HCT116 (cell line): Measurements from ENCODE around the gene OR4D5. TPM values are rescaled to one million over a fixed set of nuclear protein-coding genes. Genes with fewer than 3 reads are reported as not detected.

Source experiments
- ATAC-seq: fragments of 200-7000 bp; cut with Tn5 transposase; 2 replicates; pipeline ENCODE4 v1.9.1; 2020; ENCODE audit warnings: mild to moderate bottlenecking, moderate library complexity
- BruUV-seq: library from RNA; stranded (reverse); fragments of 400-500 nt; replicated peaks from 2 replicates; lab custom pipeline; 2021; lab: Mats Ljungman, UMichigan
- CTCF ChIA-PET: fragments of 300-600 bp; sonication (Branson Sonifier 250); formaldehyde crosslinking; loops from one replicate; lab custom pipeline; 2021; ENCODE audit warnings: antibody characterized with exemption; lab: Charles Lee
- POLR2A ChIA-PET: fragments of 300-600, 350-600 bp; sonication (Branson Sonifier 250); formaldehyde crosslinking; loops from one replicate; lab custom pipeline; 2021; ENCODE audit warnings: antibody characterized with exemption; lab: Charles Lee
- RAD21 ChIA-PET, 2 experiments: fragments of 300-600 bp; sonication (Branson Sonifier 250); formaldehyde crosslinking; loops; one replicate each; lab custom pipeline; 2023; ENCODE audit warnings: low total read pairs in 2 of 2; ENCODE audit not compliant: uncharacterized antibody in 2 of 2, unreplicated experiment in 2 of 2, low non-redundant PET in 1 of 2; lab: Charles Lee
- DNase-seq: peaks from one replicate; pipeline ENCODE4 v3.0.0-alpha.2; 2010; ENCODE audit warnings: low read depth, low spot score
- H2AFZ ChIP-seq: fragments of 200-600 bp; shearing (Covaris generic), sonication (generic); 2 replicates; pipeline ENCODE4 v1.6.1; 2017; ENCODE audit warnings: low read depth, mixed run types, mixed read lengths, antibody characterized with exemption, low read length; ENCODE audit not compliant: poor library complexity, severe bottlenecking
- H3K27ac ChIP-seq: 2 replicates; pipeline ENCODE4 v1.5.1; 2012; ENCODE audit warnings: low read depth, low read length
- H3K27me3 ChIP-seq: fragments of 200-600 bp; sonication (generic); 2 replicates; pipeline ENCODE4 v1.6.1; 2016; ENCODE audit warnings: mixed run types, low read length, mixed read lengths; ENCODE audit not compliant: insufficient read depth
- H3K36me3 ChIP-seq, 2 experiments: fragments of 200-500 bp in 1 of 2; fragments of 200-600 bp in 1 of 2; sonication (Bioruptor generic) in 1 of 2; sonication (generic) in 1 of 2; 2 replicates each; pipeline versions ENCODE4 v1.5.1 to v1.6.1; 2014 to 2016; ENCODE audit warnings: low read length in 2 of 2, inconsistent platforms in 1 of 2, mixed read lengths in 1 of 2, mixed run types in 1 of 2; ENCODE audit not compliant: insufficient read depth in 2 of 2, control insufficient read depth in 1 of 2
- H3K4me1 ChIP-seq, 2 experiments: fragments of 200-600 bp in 1 of 2; sonication (generic) in 1 of 2; 2 replicates each; pipeline versions ENCODE4 v1.5.1 to v1.6.1; 2012 to 2017; ENCODE audit warnings: low read length in 2 of 2, inconsistent platforms in 1 of 2, mild to moderate bottlenecking in 1 of 2, mixed read lengths in 1 of 2, mixed run types in 1 of 2, moderate library complexity in 1 of 2; ENCODE audit not compliant: insufficient read depth in 2 of 2, control insufficient read depth in 1 of 2
- H3K4me2 ChIP-seq: fragments of 200-600 bp; sonication (generic); 2 replicates; pipeline ENCODE4 v1.6.1; 2017; ENCODE audit warnings: mixed run types, low read length, mixed read lengths
- H3K4me3 ChIP-seq, 2 experiments: fragments of 200-600 bp in 1 of 2; sonication (generic) in 1 of 2; replicated peaks in 1 of 2; 2 replicates each; pipeline ENCODE4 v1.5.1; 2011 to 2016; ENCODE audit warnings: low read length in 2 of 2, control low read depth in 1 of 2, low read depth in 1 of 2, mild to moderate bottlenecking in 1 of 2, mixed read lengths in 1 of 2, mixed run types in 1 of 2
- H3K79me2 ChIP-seq: fragments of 200-600 bp; sonication (generic); 2 replicates; pipeline ENCODE4 v1.6.1; 2017; ENCODE audit warnings: mild to moderate bottlenecking, mixed run types, low read length, moderate library complexity, mixed read lengths; ENCODE audit not compliant: insufficient read depth
- H3K9ac ChIP-seq: fragments of 200-600 bp; sonication (generic); 2 replicates; pipeline ENCODE4 v1.6.1; 2016; ENCODE audit warnings: low read length, mixed read lengths
- H3K9me2 ChIP-seq: fragments of 200-600 bp; sonication (generic), shearing (Covaris generic); 2 replicates; pipeline ENCODE4 v1.6.1; 2017; ENCODE audit warnings: mixed run types, mild to moderate bottlenecking, moderate library complexity; ENCODE audit not compliant: insufficient read depth
- H3K9me3 ChIP-seq, 2 experiments: fragments of 200-500 bp in 1 of 2; fragments of 200-600 bp in 1 of 2; sonication (Bioruptor generic) in 1 of 2; sonication (generic) in 1 of 2; 2 replicates each; pipeline ENCODE4 v1.6.1; 2014 to 2017; ENCODE audit warnings: low read length in 2 of 2, mixed read lengths in 2 of 2, inconsistent platforms in 1 of 2, low read depth in 1 of 2, mild to moderate bottlenecking in 1 of 2, mixed run types in 1 of 2, moderate library complexity in 1 of 2; ENCODE audit not compliant: control insufficient read depth in 1 of 2, insufficient read depth in 1 of 2
- H4K20me1 ChIP-seq: fragments of 200-600 bp; sonication (generic), shearing (Covaris generic); 2 replicates; pipeline ENCODE4 v1.6.1; 2017; ENCODE audit warnings: mixed run types, mild to moderate bottlenecking, moderate library complexity; ENCODE audit not compliant: insufficient read depth
- ATF3 ChIP-seq: IDR thresholded peaks from 2 replicates; pipeline ENCODE4 v1.6.1; 2012
- CBX3 ChIP-seq: IDR thresholded peaks from 2 replicates; pipeline ENCODE4 v1.6.1; 2012; ENCODE audit warnings: low read depth
- EGR1 ChIP-seq: IDR thresholded peaks from 2 replicates; pipeline ENCODE4 v1.6.1; 2012; ENCODE audit warnings: low read depth
- EZH2 ChIP-seq: fragments of 200-600 bp; sonication (generic); IDR thresholded peaks from 2 replicates; pipeline ENCODE4 v1.6.1; 2017; ENCODE audit warnings: antibody characterized with exemption, mixed run types
- FOSL1 ChIP-seq: IDR thresholded peaks from 2 replicates; pipeline ENCODE4 v1.6.1; 2012; ENCODE audit warnings: low read depth
- MAX ChIP-seq: IDR thresholded peaks from 2 replicates; pipeline ENCODE4 v1.6.1; 2012
- POLR2A ChIP-seq: IDR thresholded peaks from 2 replicates; pipeline ENCODE4 v1.7.0; 2011; ENCODE audit warnings: borderline replicate concordance; ENCODE audit not compliant: insufficient read depth, insufficient read length; ENCODE audit errors: extremely low read depth
- POLR2AphosphoS5 ChIP-seq: IDR thresholded peaks from 2 replicates; pipeline ENCODE4 v1.6.1; 2011; ENCODE audit warnings: mild to moderate bottlenecking, low read depth, low read length, moderate library complexity
- RAD21 ChIP-seq: IDR thresholded peaks from 2 replicates; pipeline ENCODE4 v1.6.1; 2012; ENCODE audit warnings: low read depth, mild to moderate bottlenecking
- REST ChIP-seq: IDR thresholded peaks from 2 replicates; pipeline ENCODE4 v1.6.1; 2012; ENCODE audit warnings: low read depth
- SRF ChIP-seq: IDR thresholded peaks from 2 replicates; pipeline ENCODE4 v1.6.1; 2012; ENCODE audit warnings: low read depth
- TCF7L2 ChIP-seq: IDR thresholded peaks from 2 replicates; pipeline ENCODE4 v1.7.0; 2011; ENCODE audit warnings: borderline replicate concordance, inconsistent platforms; ENCODE audit not compliant: insufficient read depth, insufficient read length; ENCODE audit errors: extremely low read depth
- ZBTB33 ChIP-seq: IDR thresholded peaks from 2 replicates; pipeline ENCODE4 v1.6.1; 2011; ENCODE audit warnings: mild to moderate bottlenecking, low read length, moderate library complexity; ENCODE audit not compliant: insufficient replicate concordance; ENCODE audit errors: extremely low read depth
- ZFX ChIP-seq: fragments of 450-650 bp; IDR thresholded peaks from 2 replicates; pipeline ENCODE4 v1.6.1; 2017
- ZNF274 ChIP-seq: fragments of 200-500 bp; sonication (Bioruptor generic); IDR thresholded peaks from 2 replicates; pipeline ENCODE4 v1.6.1; 2014; ENCODE audit warnings: mild to moderate bottlenecking, low read depth, low read length, inconsistent platforms
- intact Hi-C: fragments of 100-400 bp; cut with micrococcal nuclease; formaldehyde crosslinking; loops from 2 replicates; pipeline ENCODE4 v1.10.0; 2022
- total RNA-seq: library from RNA; stranded (reverse); gene quantifications from one replicate; pipeline ENCODE4 v1.2.1, GENCODE V29; 2021; ENCODE audit not compliant: unreplicated experiment

Gene OR4D5
- total RNA-seq, 1 experiment from 2014 or later: not detected

GRCh38 chr11:123892031-123892430 is 47.4 kb upstream of the OR4D5 start:
- Histone ChIP-seq H3K27me3 (peaks cover 26% of the 10 kb centered on the region), H4K20me1 (no peaks in the 10 kb centered on the region), H3K27ac (no peak overlapping the region), H3K4me2 (no peak overlapping the region), H3K4me1 (no peaks in the 10 kb centered on the region), H3K9me2 (no peaks in the 10 kb centered on the region), H3K36me3 (no peaks in the 10 kb centered on the region), H3K79me2 (no peaks in the 10 kb centered on the region), H3K4me3 (no peak overlapping the region), H3K9ac (no peak overlapping the region), H2AFZ (no peak overlapping the region), H3K9me3 (no peaks in the 10 kb centered on the region)
- no TSS peak for BruUV-seq
- no peak for DNase-seq
- intact Hi-C loops: no loop called here
- POLR2A ChIA-PET: no interaction called here
- RAD21 ChIA-PET: no interaction called here
- ATAC-seq: no peak
- no peak for TF ChIP-seq SRF
- no peak for TF ChIP-seq RAD21
- no peak for TF ChIP-seq ATF3
- TF ChIP-seq POLR2AphosphoS5: no peak
- no peak for TF ChIP-seq TCF7L2
- TF ChIP-seq MAX: no peak
- TF ChIP-seq ZFX: no peak
- TF ChIP-seq FOSL1: no peak
- TF ChIP-seq EZH2: no peak
- no peak for TF ChIP-seq REST
- TF ChIP-seq ZNF274: no peak
- no peak for TF ChIP-seq EGR1
- TF ChIP-seq POLR2A: no peak
- TF ChIP-seq ZBTB33: no peak
- no peak for TF ChIP-seq CBX3
- CTCF ChIA-PET: no interaction called here
